HepG2 (cell line): ENCODE measurements around the gene WDR7. TPM values are rescaled to one million over a fixed set of nuclear protein-coding genes. Genes with fewer than 3 reads are reported as not detected.

Experiments used
- KDM6A ChIP-seq: IDR thresholded peaks from 2 replicates; pipeline ENCODE4 v1.6.1; 2016; ENCODE audit warnings: low read depth
- MEIS1 ChIP-seq: sonication (generic); formaldehyde crosslinking; IDR thresholded peaks from 2 replicates; pipeline ENCODE4 v1.9.0; 2021; ENCODE audit warnings: mild to moderate bottlenecking, missing genetic modification reagents, moderate library complexity, borderline replicate concordance
- NFE2L1 ChIP-seq: sonication (generic); formaldehyde crosslinking; IDR thresholded peaks from 2 replicates; pipeline ENCODE4 v1.4.0; 2020; ENCODE audit warnings: missing genetic modification reagents, mild to moderate bottlenecking, borderline replicate concordance
- PTBP1 ChIP-seq: fragments of 200-400 bp; formaldehyde crosslinking; IDR thresholded peaks from 2 replicates; pipeline ENCODE4 v1.6.1; 2018; ENCODE audit warnings: low read length, low read depth; ENCODE audit not compliant: poor library complexity, severe bottlenecking
- TFDP1 ChIP-seq: IDR thresholded peaks from 2 replicates; pipeline ENCODE4 v1.6.1; 2016; ENCODE audit warnings: missing compliant biosample characterization, missing genetic modification reagents, borderline replicate concordance
- ZNF253 ChIP-seq: sonication (generic); formaldehyde crosslinking; IDR thresholded peaks from 2 replicates; pipeline ENCODE4 v1.8.0; 2022; ENCODE audit warnings: mild to moderate bottlenecking, missing genetic modification reagents, borderline replicate concordance
- ZNF550 ChIP-seq: sonication (generic); formaldehyde crosslinking; IDR thresholded peaks from 2 replicates; pipeline ENCODE4 v1.4.0; 2020; ENCODE audit warnings: mild to moderate bottlenecking, missing genetic modification reagents, borderline replicate concordance
- ZNF746 ChIP-seq: sonication (generic); formaldehyde crosslinking; IDR thresholded peaks from 2 replicates; pipeline ENCODE4 v1.8.0; 2022; ENCODE audit warnings: mild to moderate bottlenecking, missing genetic modification reagents
- ZNF891 ChIP-seq: sonication (generic); formaldehyde crosslinking; IDR thresholded peaks from 2 replicates; pipeline ENCODE4 v1.5.0; 2020; ENCODE audit warnings: mild to moderate bottlenecking, missing genetic modification reagents
- polyA plus RNA-seq, 8 experiments: library from polyadenylated mRNA; depleted of rRNA in 3 of 8; stranded (reverse) in 7 of 8; unstranded in 1 of 8; fragments of >200 nt; fragmentation: Illumina TruSeq in 4 of 8; extraction: Trizol in 4 of 8; gene quantifications; 2 replicates each; pipeline versions ENCODE4 v1.2.1 to v1.2.3, GENCODE V29; 2011 to 2016; ENCODE audit warnings: low read depth in 4 of 8, missing spikeins in 1 of 8, mixed read lengths in 1 of 8; ENCODE audit not compliant: insufficient read depth in 1 of 8
- total RNA-seq, 5 experiments: library from RNA; depleted of rRNA; stranded (reverse); fragments of >200 nt; fragmentation: Illumina TruSeq; extraction: Trizol; gene quantifications; 2 replicates each; pipeline ENCODE4 v1.2.3, GENCODE V29; 2016; ENCODE audit warnings: low read depth in 1 of 5
- TF ChIP-seq, protein P1 (sequence below): sonication (generic); formaldehyde crosslinking; IDR thresholded peaks from 2 replicates; pipeline ENCODE4 v1.9.0; 2021; ENCODE audit warnings: missing genetic modification reagents, borderline replicate concordance
- TF ChIP-seq, protein P2 (sequence below): sonication (generic); formaldehyde crosslinking; IDR thresholded peaks from 2 replicates; pipeline ENCODE4 v1.8.1; 2022; ENCODE audit warnings: low read depth, mild to moderate bottlenecking, missing genetic modification reagents
- TF ChIP-seq, protein P3 (sequence below), 2 experiments: IDR thresholded peaks; 2 replicates each; pipeline ENCODE4 v1.6.1; 2011 to 2012; ENCODE audit warnings: low read length in 2 of 2, borderline replicate concordance in 1 of 2, low read depth in 1 of 2, mild to moderate bottlenecking in 1 of 2, moderate library complexity in 1 of 2
- TF ChIP-seq, protein P4 (sequence below): sonication (generic); formaldehyde crosslinking; conservative IDR thresholded peaks from 2 replicates; pipeline ENCODE4 v1.8.0; 2022; ENCODE audit warnings: missing genetic modification reagents
- TF ChIP-seq, protein P5 (sequence below): sonication (generic); formaldehyde crosslinking; IDR thresholded peaks from 2 replicates; pipeline ENCODE4 v1.5.0; 2020; ENCODE audit warnings: missing genetic modification reagents

Gene WDR7
- total and polyA plus RNA-seq, 2 of the 13 experiments (the other 11 are each of a cell fraction or from before 2014, with no cell fraction given): 2.0 to 7.8 TPM

- TF ChIP-seq TFDP1 (CRISPR knock-in tag) (no peak), KDM6A (CRISPR knock-in tag) (no peak), NFE2L1 (CRISPR knock-in tag) (no peak), ZNF550 (no peak), MEIS1 (CRISPR knock-in tag) (no peak), ZNF891 (CRISPR knock-in tag) (no peak), ZNF253 (CRISPR knock-in tag) (no peak), PTBP1 (no peak), ZNF746 (CRISPR knock-in tag) (no peak)
- TF ChIP-seq, protein P1, sequence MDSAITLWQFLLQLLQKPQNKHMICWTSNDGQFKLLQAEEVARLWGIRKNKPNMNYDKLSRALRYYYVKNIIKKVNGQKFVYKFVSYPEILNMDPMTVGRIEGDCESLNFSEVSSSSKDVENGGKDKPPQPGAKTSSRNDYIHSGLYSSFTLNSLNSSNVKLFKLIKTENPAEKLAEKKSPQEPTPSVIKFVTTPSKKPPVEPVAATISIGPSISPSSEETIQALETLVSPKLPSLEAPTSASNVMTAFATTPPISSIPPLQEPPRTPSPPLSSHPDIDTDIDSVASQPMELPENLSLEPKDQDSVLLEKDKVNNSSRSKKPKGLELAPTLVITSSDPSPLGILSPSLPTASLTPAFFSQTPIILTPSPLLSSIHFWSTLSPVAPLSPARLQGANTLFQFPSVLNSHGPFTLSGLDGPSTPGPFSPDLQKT (CRISPR knock-in tag): no peak
- TF ChIP-seq, protein P2, sequence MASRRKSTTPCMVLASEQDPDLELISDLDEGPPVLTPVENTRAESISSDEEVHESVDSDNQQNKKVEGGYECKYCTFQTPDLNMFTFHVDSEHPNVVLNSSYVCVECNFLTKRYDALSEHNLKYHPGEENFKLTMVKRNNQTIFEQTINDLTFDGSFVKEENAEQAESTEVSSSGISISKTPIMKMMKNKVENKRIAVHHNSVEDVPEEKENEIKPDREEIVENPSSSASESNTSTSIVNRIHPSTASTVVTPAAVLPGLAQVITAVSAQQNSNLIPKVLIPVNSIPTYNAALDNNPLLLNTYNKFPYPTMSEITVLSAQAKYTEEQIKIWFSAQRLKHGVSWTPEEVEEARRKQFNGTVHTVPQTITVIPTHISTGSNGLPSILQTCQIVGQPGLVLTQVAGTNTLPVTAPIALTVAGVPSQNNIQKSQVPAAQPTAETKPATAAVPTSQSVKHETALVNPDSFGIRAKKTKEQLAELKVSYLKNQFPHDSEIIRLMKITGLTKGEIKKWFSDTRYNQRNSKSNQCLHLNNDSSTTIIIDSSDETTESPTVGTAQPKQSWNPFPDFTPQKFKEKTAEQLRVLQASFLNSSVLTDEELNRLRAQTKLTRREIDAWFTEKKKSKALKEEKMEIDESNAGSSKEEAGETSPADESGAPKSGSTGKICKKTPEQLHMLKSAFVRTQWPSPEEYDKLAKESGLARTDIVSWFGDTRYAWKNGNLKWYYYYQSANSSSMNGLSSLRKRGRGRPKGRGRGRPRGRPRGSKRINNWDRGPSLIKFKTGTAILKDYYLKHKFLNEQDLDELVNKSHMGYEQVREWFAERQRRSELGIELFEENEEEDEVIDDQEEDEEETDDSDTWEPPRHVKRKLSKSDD: no peak
- TF ChIP-seq, protein P3, sequence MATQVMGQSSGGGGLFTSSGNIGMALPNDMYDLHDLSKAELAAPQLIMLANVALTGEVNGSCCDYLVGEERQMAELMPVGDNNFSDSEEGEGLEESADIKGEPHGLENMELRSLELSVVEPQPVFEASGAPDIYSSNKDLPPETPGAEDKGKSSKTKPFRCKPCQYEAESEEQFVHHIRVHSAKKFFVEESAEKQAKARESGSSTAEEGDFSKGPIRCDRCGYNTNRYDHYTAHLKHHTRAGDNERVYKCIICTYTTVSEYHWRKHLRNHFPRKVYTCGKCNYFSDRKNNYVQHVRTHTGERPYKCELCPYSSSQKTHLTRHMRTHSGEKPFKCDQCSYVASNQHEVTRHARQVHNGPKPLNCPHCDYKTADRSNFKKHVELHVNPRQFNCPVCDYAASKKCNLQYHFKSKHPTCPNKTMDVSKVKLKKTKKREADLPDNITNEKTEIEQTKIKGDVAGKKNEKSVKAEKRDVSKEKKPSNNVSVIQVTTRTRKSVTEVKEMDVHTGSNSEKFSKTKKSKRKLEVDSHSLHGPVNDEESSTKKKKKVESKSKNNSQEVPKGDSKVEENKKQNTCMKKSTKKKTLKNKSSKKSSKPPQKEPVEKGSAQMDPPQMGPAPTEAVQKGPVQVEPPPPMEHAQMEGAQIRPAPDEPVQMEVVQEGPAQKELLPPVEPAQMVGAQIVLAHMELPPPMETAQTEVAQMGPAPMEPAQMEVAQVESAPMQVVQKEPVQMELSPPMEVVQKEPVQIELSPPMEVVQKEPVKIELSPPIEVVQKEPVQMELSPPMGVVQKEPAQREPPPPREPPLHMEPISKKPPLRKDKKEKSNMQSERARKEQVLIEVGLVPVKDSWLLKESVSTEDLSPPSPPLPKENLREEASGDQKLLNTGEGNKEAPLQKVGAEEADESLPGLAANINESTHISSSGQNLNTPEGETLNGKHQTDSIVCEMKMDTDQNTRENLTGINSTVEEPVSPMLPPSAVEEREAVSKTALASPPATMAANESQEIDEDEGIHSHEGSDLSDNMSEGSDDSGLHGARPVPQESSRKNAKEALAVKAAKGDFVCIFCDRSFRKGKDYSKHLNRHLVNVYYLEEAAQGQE (IDR thresholded peaks at IDR 0.05; ENCODE audit: borderline replicate concordance in 1 of 2, low read depth in 1 of 2, low read length in 2 of 2): no peak
- TF ChIP-seq, protein P4, sequence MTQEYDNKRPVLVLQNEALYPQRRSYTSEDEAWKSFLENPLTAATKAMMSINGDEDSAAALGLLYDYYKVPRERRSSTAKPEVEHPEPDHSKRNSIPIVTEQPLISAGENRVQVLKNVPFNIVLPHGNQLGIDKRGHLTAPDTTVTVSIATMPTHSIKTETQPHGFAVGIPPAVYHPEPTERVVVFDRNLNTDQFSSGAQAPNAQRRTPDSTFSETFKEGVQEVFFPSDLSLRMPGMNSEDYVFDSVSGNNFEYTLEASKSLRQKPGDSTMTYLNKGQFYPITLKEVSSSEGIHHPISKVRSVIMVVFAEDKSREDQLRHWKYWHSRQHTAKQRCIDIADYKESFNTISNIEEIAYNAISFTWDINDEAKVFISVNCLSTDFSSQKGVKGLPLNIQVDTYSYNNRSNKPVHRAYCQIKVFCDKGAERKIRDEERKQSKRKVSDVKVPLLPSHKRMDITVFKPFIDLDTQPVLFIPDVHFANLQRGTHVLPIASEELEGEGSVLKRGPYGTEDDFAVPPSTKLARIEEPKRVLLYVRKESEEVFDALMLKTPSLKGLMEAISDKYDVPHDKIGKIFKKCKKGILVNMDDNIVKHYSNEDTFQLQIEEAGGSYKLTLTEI (CRISPR knock-in tag): no peak
- TF ChIP-seq, protein P5, sequence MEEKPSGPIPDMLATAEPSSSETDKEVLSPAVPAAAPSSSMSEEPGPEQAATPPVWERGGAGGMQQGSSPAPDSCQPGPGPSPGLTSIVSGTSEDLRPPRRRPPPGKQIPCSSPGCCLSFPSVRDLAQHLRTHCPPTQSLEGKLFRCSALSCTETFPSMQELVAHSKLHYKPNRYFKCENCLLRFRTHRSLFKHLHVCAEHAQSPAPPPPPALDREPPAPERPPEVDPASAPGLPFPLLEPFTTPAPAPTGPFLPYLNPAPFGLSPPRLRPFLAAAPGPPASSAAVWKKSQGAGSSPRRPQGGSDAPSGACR (CRISPR knock-in tag): no peak
- TF ChIP-seq, all 625 proteins: peak for 0
Measured at GRCh38 chr18:56861244-56861643, 210.1 kb downstream of the WDR7 start (continued).
